ENCODE data around the gene PRAC2.
A peak's percentile ranks its signal among the peaks of the same experiment; 100 is the strongest.

Gene PRAC2

GRCh38 chr17:48720266-48721008 lies 2.5 kb upstream of the PRAC2 start:
- Histone ChIP-seq H3K9me3 (ENCODE audit: control insufficient read depth in 2 of 2, low read length in 2 of 2) (no peaks in the 10 kb centered on the region), H3K27me3 (ENCODE audit: control insufficient read depth in 2 of 2, insufficient read depth in 2 of 2, low read length in 2 of 2) (peaks cover 23 to 33% of the 10 kb centered on the region in 2 donors), H3K4me1 (ENCODE audit: control insufficient read depth in 2 of 2, insufficient read depth in 2 of 2, low read length in 2 of 2) (peaks cover 11 to 12% of the 10 kb centered on the region in 2 donors), H3K4me3 (ENCODE audit: low read length in 2 of 2) (peak overlapping the region; percentile 70 to 76), H3K27ac (ENCODE audit: low read depth in 2 of 2, low read length in 2 of 2) (peak overlapping the region; percentile 84 to 94), H3K36me3 (ENCODE audit: control insufficient read depth in 2 of 2, insufficient read depth in 2 of 2, low read length in 2 of 2) (no peaks in the 10 kb centered on the region), H3K9ac (ENCODE audit: low read depth in 1 of 2, low read length in 2 of 2) (peak overlapping the region; percentile 80 to 87)

- peaks cover 0 to under 1% of the 10 kb centered on the region in 2 donors for H3K36me3 ChIP-seq (ENCODE audit: control insufficient read depth in 2 of 2, insufficient read depth in 2 of 2, low read length in 2 of 2)
- peaks cover 23 to 34% of the 10 kb centered on the region in 2 donors for H3K27me3 ChIP-seq (ENCODE audit: control insufficient read depth in 2 of 2, insufficient read depth in 2 of 2, low read length in 2 of 2)
- peak overlapping the region; percentile 70 to 76 for H3K4me3 ChIP-seq (ENCODE audit: low read length in 2 of 2)
- peaks cover 12 to 14% of the 10 kb centered on the region in 2 donors for H3K4me1 ChIP-seq (ENCODE audit: control insufficient read depth in 2 of 2, insufficient read depth in 2 of 2, low read length in 2 of 2)
- no peaks in the 10 kb centered on the region for H3K9me3 ChIP-seq (ENCODE audit: control insufficient read depth in 2 of 2, low read length in 2 of 2)
- H3K27ac ChIP-seq (ENCODE audit: low read depth in 2 of 2, low read length in 2 of 2) = peak overlapping the region; percentile 84 to 94
- H3K9ac ChIP-seq (ENCODE audit: low read depth in 1 of 2, low read length in 2 of 2) = peak overlapping the region; percentile 80 to 87
These were observed 2.0 kb upstream of the PRAC2 start for GRCh38 chr17:48721009-48721402.

GRCh38 chr17:48722201-48722907 lies 631 bp upstream of the PRAC2 start, which contains the start of gene PRAC1:
TSS of gene PRAC1 (minus strand) at chr17:48722518. CDS start at chr17:48722392, 126 bp downstream.
- peaks cover 32 to 44% of the 10 kb centered on the region in 2 donors for H3K27me3 ChIP-seq (ENCODE audit: control insufficient read depth in 2 of 2, insufficient read depth in 2 of 2, low read length in 2 of 2)
- peak within 1 kb of the TSS; percentile 70 to 76 for H3K4me3 ChIP-seq (ENCODE audit: low read length in 2 of 2)
- peak within 1 kb of the TSS; percentile 80 to 87 for H3K9ac ChIP-seq (ENCODE audit: low read depth in 1 of 2, low read length in 2 of 2)
- H3K9me3 ChIP-seq (ENCODE audit: control insufficient read depth in 2 of 2, low read length in 2 of 2) = no peaks in the 10 kb centered on the region
- peak within 1 kb of the TSS; percentile 84 to 94 for H3K27ac ChIP-seq (ENCODE audit: low read depth in 2 of 2, low read length in 2 of 2)
- H3K36me3 ChIP-seq (ENCODE audit: control insufficient read depth in 2 of 2, insufficient read depth in 2 of 2, low read length in 2 of 2) = peaks cover 0 to 2% of the 10 kb centered on the region in 2 donors
- peaks cover 13 to 21% of the 10 kb centered on the region in 2 donors for H3K4me1 ChIP-seq (ENCODE audit: control insufficient read depth in 2 of 2, insufficient read depth in 2 of 2, low read length in 2 of 2)

GRCh38 chr17:48723423-48724250 lies 652 bp downstream of the PRAC2 start:
- Histone ChIP-seq H3K36me3 (ENCODE audit: control insufficient read depth in 2 of 2, insufficient read depth in 2 of 2, low read length in 2 of 2) (peaks cover 0 to 2% of the 10 kb centered on the region in 2 donors), H3K27ac (ENCODE audit: low read depth in 2 of 2, low read length in 2 of 2) (peak overlapping the region; percentile 84 to 94), H3K27me3 (ENCODE audit: control insufficient read depth in 2 of 2, insufficient read depth in 2 of 2, low read length in 2 of 2) (peaks cover 34 to 47% of the 10 kb centered on the region in 2 donors), H3K4me3 (ENCODE audit: low read length in 2 of 2) (peak overlapping the region; percentile 70 to 76), H3K4me1 (ENCODE audit: control insufficient read depth in 2 of 2, insufficient read depth in 2 of 2, low read length in 2 of 2) (peaks cover 13 to 19% of the 10 kb centered on the region in 2 donors), H3K9ac (ENCODE audit: low read depth in 1 of 2, low read length in 2 of 2) (peak overlapping the region; percentile 10 to 87), H3K9me3 (ENCODE audit: control insufficient read depth in 2 of 2, low read length in 2 of 2) (no peaks in the 10 kb centered on the region)

GRCh38 chr17:48724251-48725003 lies 1.4 kb downstream of the PRAC2 start:
- Histone ChIP-seq H3K4me1 (ENCODE audit: control insufficient read depth in 2 of 2, insufficient read depth in 2 of 2, low read length in 2 of 2) (peaks cover 16 to 21% of the 10 kb centered on the region in 2 donors), H3K27ac (ENCODE audit: low read depth in 2 of 2, low read length in 2 of 2) (peak overlapping the region; percentile 61 to 97), H3K9me3 (ENCODE audit: control insufficient read depth in 2 of 2, low read length in 2 of 2) (no peaks in the 10 kb centered on the region), H3K36me3 (ENCODE audit: control insufficient read depth in 2 of 2, insufficient read depth in 2 of 2, low read length in 2 of 2) (peaks cover 0 to 2% of the 10 kb centered on the region in 2 donors), H3K27me3 (ENCODE audit: control insufficient read depth in 2 of 2, insufficient read depth in 2 of 2, low read length in 2 of 2) (peaks cover 29 to 44% of the 10 kb centered on the region in 2 donors), H3K4me3 (ENCODE audit: low read length in 2 of 2) (peak overlapping the region; percentile 70 to 78), H3K9ac (ENCODE audit: low read depth in 1 of 2, low read length in 2 of 2) (peak overlapping the region in 1 of 2 donors; percentile 87)

- Histone ChIP-seq H3K27me3 (ENCODE audit: control insufficient read depth in 2 of 2, insufficient read depth in 2 of 2, low read length in 2 of 2) (peaks cover 34 to 50% of the 10 kb centered on the region in 2 donors), H3K4me1 (ENCODE audit: control insufficient read depth in 2 of 2, insufficient read depth in 2 of 2, low read length in 2 of 2) (peaks cover 21 to 23% of the 10 kb centered on the region in 2 donors), H3K9me3 (ENCODE audit: control insufficient read depth in 2 of 2, low read length in 2 of 2) (no peaks in the 10 kb centered on the region), H3K9ac (ENCODE audit: low read depth in 1 of 2, low read length in 2 of 2) (peak overlapping the region in 1 of 2 donors; percentile 87), H3K27ac (ENCODE audit: low read depth in 2 of 2, low read length in 2 of 2) (peak overlapping the region in 1 of 2 donors; percentile 97), H3K36me3 (ENCODE audit: control insufficient read depth in 2 of 2, insufficient read depth in 2 of 2, low read length in 2 of 2) (peaks cover 0 to 2% of the 10 kb centered on the region in 2 donors), H3K4me3 (ENCODE audit: low read length in 2 of 2) (peak overlapping the region; percentile 70 to 78)
These were observed 2.0 kb downstream of the PRAC2 start for GRCh38 chr17:48725004-48725287.

GRCh38 chr17:48725288-48726064 lies 2.5 kb downstream of the PRAC2 start:
- H3K27ac ChIP-seq (ENCODE audit: low read depth in 2 of 2, low read length in 2 of 2) = peak overlapping the region in 1 of 2 donors; percentile 97
- H3K4me1 ChIP-seq (ENCODE audit: control insufficient read depth in 2 of 2, insufficient read depth in 2 of 2, low read length in 2 of 2) = peaks cover 22 to 23% of the 10 kb centered on the region in 2 donors
- H3K4me3 ChIP-seq (ENCODE audit: low read length in 2 of 2) = peak overlapping the region in 1 of 2 donors; percentile 78
- peaks cover 32 to 46% of the 10 kb centered on the region in 2 donors for H3K27me3 ChIP-seq (ENCODE audit: control insufficient read depth in 2 of 2, insufficient read depth in 2 of 2, low read length in 2 of 2)
- H3K36me3 ChIP-seq (ENCODE audit: control insufficient read depth in 2 of 2, insufficient read depth in 2 of 2, low read length in 2 of 2) = peaks cover 0 to 2% of the 10 kb centered on the region in 2 donors
- H3K9ac ChIP-seq (ENCODE audit: low read depth in 1 of 2, low read length in 2 of 2) = peak overlapping the region in 1 of 2 donors; percentile 87
- H3K9me3 ChIP-seq (ENCODE audit: control insufficient read depth in 2 of 2, low read length in 2 of 2) = no peaks in the 10 kb centered on the region

- Histone ChIP-seq H3K9ac (ENCODE audit: low read depth in 1 of 2, low read length in 2 of 2) (peak overlapping the region in 1 of 2 donors; percentile 87), H3K4me3 (ENCODE audit: low read length in 2 of 2) (peak overlapping the region in 1 of 2 donors; percentile 78), H3K27me3 (ENCODE audit: control insufficient read depth in 2 of 2, insufficient read depth in 2 of 2, low read length in 2 of 2) (peaks cover 31 to 39% of the 10 kb centered on the region in 2 donors), H3K4me1 (ENCODE audit: control insufficient read depth in 2 of 2, insufficient read depth in 2 of 2, low read length in 2 of 2) (peaks cover 22 to 23% of the 10 kb centered on the region in 2 donors), H3K27ac (ENCODE audit: low read depth in 2 of 2, low read length in 2 of 2) (peak overlapping the region in 1 of 2 donors; percentile 97), H3K9me3 (ENCODE audit: control insufficient read depth in 2 of 2, low read length in 2 of 2) (no peaks in the 10 kb centered on the region), H3K36me3 (ENCODE audit: control insufficient read depth in 2 of 2, insufficient read depth in 2 of 2, low read length in 2 of 2) (peaks cover 0 to 2% of the 10 kb centered on the region in 2 donors)
These were observed 3.3 kb downstream of the PRAC2 start for GRCh38 chr17:48726114-48726915.
